Hippocampal formation (tissue), 2 donors: Measurements from ENCODE around the gene LRRC38.

Experiments
- DNase-seq, 2 donors: peaks; one replicate each; lab custom pipeline; 2025; lab: John Stamatoyannopoulos, UW

The LRRC38 gene

DNA sequence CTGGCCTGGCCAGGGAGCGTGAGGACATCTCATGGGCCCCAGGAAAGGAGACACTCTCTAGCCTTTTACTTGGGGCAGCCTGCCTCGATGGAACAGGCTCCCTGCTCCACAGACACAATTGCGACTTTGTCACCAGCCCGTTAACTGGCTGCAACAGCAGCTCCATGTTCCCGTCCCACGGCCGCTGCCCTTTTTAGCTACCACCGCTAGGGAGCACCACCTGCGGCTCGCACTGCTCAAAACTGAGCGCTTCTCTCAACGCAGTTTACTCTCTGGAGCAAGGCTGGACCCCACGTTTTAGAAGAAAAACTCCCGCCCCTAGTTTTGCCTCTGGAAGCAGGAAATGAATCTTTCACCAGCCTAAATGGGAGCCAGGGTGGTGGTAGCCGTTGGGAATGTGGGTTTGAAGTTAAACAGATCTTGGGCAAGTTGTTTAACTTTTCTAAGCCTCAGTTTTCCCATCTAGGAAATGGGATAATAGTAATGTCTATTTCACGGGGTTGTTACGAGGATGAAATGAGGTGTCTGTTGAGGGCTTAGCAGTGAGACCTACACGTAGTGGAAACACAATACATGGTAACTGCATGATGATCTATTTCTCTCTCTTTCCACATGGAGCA, 3.5 kb upstream of the LRRC38 start:
- no peak for DNase-seq

DNA sequence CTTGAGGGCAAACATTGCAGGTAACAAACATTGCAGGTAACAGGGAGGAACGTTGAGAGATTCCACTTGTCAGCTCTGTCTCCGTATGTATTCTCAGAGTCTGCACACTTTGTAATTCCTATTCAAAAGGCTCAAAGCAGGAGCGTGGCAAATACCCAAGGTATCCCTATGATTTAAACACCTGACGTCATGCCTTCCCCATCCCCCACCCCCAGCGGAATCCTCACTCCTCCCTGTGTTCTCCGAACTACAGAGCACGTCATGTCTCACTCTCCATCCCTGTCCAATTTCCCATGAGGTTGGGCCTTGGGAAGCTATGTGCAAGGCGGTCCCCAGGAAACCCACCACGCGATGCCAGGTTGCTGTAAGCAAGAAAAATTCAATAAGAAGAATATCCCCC, 2.8 kb upstream of the LRRC38 start:
- no peak for DNase-seq

DNA sequence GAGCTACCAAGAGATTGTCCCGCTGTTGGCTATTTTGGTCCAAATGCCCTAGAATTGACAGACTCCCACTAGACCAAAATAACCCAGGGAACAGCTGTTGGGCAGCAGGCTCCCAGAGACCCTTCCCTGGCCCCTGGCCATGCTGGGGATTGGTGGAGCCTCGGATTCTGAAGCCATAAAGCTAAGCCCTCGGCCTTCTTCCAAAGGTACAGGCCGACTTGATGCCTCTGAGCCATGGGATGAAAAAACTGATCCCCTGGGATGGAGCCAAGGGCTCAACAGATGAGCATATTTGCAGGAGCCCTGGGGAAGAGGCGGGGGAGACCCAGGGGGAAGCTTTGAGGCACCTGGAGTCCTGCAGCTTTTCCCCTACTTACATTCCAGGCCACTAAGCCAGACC, 1.0 kb upstream of the LRRC38 start:
- DNase-seq = no peak

DNA sequence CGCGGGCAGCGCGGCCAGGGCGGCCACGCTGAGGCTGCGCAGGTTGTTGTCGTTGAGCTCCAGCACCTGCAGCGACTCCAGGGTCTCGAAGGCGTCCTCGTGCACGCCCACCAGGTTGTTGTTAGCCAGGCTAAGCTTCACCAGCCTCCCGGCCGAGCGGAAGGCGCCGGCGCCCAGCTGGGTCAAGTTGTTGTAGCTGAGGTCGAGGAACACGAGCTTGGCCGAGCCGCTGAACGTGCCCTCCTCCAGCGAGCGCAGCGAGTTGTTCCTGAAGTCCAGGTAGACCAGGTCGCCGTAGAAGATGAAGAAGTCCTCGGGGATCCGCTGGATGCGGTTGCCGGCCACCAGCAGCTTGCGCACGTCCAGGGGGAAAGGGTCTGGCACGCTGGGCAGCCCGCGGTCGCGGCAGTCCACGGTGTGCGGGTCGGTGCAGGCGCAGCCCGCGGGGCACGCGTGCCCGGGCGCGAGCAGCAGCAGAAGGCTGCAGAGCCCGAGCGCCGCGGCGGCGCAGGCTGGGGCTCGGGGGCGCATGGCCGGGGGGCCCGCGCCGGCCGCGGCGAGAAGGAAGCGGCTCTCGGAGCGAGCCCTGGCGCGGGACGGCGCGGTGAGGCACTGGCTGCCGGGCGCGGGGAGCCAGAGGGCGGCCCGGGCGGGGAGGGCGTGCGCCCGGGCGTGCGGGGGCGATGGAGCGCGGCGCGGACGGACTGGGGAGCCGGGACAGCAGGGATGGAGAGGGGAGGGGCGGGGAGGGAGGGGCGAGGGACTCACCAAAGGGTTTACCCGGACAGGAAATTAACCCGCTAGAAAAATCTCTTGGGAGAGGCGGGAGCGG, 524 bp downstream of the LRRC38 start:
- no peak for DNase-seq

DNA sequence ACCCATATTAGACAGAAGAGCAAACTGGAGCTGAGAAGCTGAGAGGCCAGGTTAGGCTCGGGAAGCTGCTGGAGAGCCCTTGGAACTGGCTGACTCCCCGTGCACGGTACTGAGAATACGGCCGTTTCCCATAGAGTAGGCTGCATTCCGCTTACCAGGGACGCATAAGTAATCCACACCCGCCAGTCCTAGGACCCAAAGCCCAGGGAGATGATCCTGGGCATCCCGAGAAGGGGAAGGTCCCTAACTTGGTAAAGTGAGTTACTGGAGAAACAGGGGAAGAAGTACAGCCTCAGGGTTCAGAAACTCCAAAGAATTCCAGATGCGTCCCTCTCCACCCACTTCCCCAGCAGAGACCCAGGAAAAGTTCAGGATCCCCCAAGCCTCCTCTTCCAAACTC, 1.3 kb downstream of the LRRC38 start:
- DNase-seq = no peak

DNA sequence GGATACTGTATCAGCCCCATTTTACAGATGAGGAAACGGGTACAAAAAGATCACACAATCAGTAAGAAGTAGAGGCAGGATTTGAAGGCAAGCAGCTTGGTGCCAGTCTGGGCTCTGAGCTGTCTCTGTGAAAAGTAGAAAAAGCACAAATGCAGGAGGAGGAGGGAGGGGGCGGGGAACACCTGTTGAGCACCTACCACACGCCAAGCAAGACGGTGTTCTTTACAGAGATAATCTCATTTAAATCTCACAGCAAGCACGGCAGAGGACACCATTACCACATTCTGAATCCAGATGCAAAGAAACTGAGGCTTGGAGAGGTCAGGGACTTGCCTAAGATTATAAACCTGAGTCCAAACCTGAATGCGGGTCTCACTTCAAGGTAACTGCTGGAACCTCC, 3.3 kb downstream of the LRRC38 start:
- DNase-seq = no peak

DNA sequence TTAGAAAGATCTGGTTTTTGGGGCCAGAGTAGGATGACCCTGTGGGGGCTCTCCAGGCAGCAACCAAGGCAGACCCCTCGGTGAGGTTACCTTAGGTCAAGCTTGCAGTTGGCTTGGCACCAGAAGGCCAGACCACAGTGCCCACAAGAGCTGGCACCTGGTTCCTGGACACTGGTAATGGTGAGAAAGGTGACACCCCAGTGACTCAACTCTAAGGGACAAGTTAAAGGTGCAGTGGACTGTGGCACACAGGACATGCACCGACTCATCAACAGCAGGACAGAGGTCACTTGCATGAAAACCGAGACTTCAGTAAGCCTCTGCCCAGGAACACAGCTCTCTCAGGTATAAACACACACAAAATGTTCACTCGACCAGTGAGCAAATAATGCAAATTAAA, 6.7 kb downstream of the LRRC38 start:
- no peak for DNase-seq

DNA sequence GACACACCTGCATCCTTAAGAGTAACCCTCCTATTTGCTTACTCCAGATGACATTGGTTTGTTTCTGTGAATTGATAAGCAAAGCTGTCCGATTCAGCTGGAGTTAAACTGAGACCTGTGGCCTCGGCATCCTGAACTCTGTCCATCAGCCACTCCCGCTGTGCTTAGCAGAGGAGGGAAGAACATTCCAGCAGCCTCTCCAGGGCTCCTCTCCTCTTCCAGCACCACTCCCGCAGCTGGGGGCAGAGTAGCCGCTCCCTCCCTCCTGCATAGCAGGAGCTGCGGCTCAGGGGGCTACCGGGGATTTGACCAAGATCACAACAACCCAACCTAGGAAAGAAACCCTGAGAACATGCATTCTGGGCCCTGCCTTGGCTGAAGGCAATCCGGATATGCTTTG, 8.8 kb downstream of the LRRC38 start:
- DNase-seq = no peak

DNA sequence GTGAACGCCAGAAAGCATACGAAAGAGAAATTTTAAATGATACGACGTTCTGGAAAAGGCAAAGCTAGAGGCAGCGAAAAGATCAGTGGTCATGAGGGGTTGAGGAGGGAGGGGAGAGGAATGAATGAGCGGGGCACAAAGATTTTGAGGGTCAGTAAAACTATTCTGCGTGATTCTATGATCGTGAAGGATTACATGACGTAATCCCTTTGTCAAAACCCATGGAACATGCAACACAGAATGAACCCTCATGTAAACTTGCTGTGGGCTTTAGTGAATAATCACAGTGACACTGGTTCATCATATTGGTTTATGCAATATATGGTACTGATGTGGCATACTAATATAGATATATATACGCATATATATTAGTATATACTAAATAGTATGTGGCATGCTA, 13.0 kb downstream of the LRRC38 start:
- no peak for DNase-seq

DNA sequence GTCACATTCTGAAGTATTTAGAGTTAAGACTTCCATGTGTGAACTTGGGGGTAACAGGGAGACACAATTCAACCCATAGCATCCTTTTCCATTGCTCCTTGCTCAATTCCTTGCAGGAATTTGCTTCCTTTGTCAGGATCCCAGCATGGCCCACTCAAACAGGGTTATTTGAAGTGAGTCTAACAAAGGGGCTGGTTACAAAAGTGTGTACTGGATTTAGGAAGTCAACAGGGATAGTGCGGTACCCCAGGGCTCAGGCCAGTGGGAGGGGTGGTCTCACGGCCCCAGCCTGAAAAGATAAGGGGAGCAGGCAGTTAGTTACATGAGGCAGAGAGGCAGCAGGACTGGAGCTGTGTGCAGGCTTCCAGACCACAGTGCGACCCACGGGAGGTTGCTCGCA, 14.4 kb downstream of the LRRC38 start:
- no peak for DNase-seq

DNA sequence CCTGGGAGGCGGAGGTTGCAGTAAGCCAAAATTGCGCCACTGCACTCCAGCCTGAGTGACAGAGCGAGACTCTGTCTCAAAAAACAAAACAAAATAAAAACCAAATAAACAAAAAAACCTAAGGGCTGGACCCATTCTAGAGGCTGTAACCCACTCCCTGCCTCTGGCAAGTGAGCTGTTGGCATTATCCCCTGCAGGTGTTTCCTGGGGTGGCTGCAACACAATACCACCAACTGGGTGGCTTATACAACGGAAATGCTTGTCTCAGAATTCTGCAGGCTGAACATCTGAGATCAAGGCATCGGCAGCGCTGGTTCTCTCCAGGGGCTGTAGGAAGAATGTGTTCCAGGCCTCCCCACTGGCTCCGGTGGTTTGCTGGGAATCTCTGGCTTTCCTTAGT, 15.2 kb downstream of the LRRC38 start:
- DNase-seq = no peak

DNA sequence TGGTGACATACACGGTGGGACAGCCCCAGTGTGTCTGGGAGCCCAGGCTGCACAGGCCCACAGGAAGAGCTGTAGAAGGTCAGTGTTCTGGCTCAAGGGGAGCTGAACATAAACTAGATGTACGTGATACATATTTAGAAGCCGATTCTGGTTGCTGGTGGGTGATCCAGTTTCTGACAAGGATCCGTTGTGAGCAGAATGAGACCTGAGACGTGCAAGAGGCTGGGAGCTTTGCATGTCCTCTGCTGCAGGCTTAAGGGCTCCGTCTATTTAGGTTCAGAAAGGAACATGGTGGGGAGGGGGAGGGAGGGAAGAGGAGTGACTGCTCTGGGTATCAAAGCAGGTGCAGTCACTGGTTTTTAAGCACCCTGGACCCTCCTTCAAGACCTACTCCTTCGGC, 18.6 kb downstream of the LRRC38 start:
- DNase-seq = no peak

DNA sequence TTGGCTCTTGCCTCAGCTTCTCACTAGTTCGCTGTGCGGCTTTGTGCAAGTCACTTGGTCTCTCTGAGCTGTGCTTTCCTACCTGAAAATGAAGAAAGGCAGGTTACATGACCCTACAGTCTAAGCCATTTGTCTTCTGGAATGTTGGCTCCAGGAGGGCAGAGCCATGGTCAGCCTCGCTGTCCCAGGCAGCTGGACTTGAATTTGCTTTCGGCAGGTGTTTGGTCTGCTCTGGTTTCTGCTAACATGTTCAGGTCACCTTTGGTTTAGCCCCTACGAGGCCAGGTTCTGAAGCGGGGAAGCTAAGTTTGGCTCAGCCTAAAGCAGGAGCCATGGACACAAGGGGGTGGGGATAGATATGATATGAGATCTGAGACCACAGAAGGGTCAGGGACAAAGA, 19.1 kb downstream of the LRRC38 start:
- no peak for DNase-seq

DNA sequence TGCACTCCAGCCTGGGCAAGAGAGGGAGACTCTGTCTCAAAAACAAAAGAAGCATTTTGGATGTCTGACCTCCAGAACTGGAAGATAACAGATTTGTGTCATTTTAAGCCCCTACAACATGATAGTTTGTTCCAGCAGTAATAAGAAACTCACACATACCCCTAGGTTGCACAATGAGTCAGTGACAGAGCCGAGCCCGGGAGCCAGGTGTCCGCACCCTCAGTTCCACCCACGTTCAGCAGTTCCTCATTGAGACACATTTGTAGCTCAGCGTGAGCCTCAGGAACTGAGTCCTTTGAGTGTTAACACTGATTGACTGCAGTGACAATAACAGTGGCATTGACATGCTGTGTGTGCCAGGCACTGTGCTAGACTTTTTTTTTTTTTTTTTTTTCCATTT, 19.8 kb downstream of the LRRC38 start:
- DNase-seq = no peak

DNA sequence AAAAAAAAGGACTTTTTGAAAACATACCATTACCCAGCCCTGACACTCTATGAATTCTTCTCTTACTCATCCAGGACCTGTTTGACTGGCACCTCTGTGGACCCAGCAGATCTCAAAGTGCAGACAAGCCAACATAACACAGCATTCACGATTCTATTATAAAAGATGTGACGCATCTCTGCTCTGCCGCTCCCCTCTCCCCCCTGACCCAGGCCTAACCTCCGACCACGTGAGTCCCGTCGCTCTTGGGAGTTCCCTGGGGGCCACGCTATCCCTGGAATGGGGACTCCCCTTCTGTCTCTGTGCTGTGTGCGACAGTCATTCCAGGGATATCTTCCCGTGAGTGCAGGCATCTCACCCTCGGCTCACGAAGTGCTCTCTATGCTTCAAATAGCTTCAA, 21.1 kb downstream of the LRRC38 start:
- no peak for DNase-seq

DNA sequence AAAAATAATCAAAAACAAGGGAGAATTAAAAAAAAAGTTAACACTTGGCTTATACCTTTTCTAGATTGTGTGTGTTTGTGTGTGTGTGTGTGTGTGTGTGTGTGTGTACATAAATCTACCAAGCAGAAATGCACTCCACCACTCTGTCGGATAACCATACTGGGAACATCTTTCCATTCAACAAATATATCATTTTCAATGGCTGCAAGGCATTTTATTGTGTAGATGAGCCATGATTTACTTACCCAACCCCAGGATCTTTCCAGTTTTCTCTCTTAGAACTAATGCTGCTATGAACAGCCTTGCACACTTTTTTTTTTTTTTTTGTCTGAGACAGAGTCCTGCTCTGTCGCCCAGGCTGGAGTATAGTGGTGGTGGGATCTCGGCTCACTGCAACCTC, 25.8 kb downstream of the LRRC38 start:
- no peak for DNase-seq

DNA sequence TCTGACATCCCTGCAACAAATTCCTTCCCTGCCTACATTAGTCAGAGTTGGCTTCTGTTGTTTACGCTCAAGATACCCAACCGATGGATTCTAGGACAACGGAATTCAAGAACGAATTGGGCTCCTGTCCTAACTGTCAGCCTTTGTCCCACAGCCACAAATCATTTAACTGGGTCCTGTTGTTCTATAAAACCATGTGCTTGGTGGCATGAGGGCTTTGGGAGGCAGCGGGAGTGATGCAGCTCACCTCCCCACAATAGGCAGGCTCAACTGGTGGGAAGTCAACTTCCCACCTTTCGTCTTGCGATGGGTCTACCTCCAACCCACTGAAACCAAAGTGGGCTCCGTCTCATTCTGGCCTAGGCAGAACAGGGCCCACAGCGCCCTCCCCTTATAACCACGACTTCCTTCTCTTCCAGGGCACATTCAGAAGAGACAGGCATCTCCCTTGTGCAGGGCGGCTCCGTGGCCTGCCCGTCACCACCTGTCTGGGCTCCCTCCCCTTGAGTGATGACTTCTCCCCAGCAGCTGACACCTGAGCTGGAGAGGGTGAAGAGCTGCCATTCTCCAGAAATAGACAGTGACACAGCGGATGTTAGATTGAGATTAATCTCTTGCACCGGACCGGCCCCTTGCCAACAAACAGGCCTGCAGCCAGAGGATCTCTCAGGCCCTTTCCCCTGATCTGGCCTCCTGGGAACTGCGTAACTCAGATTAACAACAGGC, 26.5 kb downstream of the LRRC38 start:
- no peak for DNase-seq

DNA sequence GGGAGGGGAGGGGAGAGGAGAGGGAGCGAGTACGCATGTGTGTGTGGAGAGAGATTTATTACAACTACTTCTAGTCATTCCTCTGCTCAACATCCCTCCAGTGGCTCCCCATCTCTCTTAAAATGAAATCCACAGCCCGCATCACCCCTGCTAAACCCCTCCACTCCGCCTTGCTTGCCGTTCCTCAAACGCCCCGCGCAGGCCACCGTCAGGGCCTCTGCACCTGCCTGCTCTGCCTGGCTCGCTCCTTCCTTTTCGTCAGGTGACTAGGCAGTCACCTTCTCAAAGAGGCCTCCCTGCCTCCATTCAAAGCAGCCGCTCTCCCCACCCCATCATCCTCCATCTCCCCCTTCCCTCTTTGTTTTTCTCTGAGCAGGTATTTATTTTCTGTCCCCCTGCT, 29.9 kb downstream of the LRRC38 start:
- no peak for DNase-seq

DNA sequence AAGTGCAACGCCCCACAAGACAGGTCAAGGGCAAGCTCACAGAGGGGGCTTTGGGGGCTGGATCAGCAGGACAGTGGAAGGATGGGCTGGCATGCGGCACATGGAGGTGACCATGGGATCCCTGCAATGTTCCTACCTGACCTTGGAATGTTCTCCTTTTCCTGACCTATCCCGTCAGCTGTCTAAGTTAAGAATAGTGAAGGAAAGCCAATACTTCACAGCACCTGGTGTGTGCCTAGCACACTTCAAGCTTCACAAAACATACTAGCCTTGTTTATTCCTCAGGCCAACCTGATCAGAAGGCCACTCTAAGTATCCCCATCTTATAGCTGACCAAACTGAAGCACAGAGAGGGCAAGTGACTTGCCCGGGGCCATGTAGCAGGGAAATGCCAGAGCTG, 31.2 kb downstream of the LRRC38 start:
- no peak for DNase-seq

DNA sequence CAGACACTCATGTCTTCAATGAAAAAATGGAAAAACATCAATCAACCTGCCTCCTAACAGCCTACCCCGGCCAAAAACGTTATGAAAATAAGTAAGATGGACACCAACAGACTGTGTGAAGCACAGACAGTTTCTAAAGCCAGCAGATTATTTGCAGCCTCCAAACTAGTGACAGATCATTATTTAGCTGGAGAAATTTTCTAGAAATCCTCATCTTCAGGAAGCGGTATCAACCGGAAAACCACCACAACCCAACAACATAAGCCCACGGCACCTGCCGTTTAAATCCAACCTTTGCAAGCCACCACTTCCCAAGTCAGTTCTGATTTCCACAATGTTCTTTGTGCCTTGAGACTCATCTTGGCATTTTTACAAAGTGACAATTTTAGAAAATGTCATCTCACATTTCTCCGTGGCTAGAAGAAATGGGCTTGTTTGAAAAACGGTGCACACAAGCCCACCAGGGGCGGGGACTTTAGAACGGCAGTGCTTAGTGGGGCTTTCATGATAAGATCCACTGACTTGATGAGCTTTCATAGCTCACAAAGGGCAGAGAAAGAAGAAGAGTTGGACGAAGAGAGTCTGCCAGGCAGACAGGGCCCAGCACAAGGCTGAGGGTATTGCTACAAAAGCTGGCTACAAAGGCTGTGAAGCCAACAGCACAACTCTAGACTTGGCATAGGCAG, 34.5 kb downstream of the LRRC38 start:
- DNase-seq = no peak

DNA sequence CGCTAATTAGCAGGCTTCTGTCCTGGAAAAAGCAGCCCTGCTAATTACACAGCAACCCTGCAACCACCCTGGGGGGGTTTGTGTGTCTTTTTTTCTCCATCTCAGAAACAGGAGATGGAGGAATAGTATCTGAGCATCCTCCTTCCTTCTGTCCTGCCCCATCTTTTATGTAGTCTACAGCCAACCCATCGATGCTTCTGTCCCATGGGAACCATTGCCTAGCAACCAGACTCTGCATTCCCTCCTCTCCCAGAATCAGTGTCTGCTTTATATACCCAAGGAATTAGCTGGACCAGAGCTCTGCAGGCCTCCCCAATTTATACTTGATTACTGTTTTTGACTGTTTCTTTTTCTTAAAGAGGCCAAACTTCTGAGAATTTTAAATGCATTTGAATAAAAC, 35.1 kb downstream of the LRRC38 start:
- DNase-seq = no peak

DNA sequence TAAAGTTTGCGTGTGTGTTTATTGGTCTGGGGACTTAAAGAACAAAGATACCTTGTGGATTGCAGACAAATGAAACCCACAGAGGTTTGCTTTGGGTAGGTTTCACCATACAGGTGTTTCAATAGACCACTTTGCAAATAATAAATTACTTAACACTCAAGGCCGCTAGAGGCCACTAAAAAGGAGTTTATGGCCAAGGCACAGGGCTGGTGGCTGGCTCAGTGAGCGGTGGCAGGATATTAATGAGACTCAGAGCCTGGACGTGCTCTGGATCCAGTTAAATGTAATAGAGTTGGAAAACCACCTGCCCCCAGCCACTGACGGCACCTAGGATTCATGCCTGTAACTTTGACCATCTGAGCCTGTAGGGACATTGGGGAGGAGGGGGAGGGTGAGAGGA, 44.5 kb downstream of the LRRC38 start:
- DNase-seq = no peak

DNA sequence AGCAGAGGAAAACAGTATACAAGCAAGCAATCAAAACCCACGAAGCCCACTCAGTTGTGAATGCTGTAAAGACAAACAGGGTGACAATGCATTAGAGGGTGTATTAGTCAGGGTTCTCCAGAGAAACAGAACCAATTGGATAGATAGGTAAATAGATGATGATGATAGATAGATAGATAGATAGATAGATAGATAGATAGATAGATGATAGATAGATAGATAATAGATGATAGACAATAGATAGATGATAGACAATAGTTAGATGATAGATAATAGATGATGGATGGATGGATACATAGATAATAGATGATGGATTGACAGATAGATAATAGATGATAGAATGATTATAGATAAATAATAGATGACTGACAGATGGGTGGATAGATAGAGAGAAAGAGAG, 48.3 kb downstream of the LRRC38 start:
- DNase-seq = no peak
